Caco-2 (cell line): Measurements from ENCODE around the gene ADGRB3. TPM values are rescaled to one million over a fixed set of nuclear protein-coding genes. Genes with fewer than 3 reads are reported as not detected.

Experiments used
- BruUV-seq: library from RNA; stranded (reverse); fragments of 400-500 nt; replicated peaks from 2 replicates; lab custom pipeline; 2021; lab: Mats Ljungman, UMichigan
- CTCF ChIA-PET: fragments of 300-600 bp; sonication (Branson Sonifier 250); formaldehyde crosslinking; loops from one replicate; lab custom pipeline; 2022; ENCODE audit warnings: antibody characterized with exemption; lab: Charles Lee
- POLR2A ChIA-PET: fragments of 300-600 bp; sonication (Branson Sonifier 250); formaldehyde crosslinking; loops from one replicate; lab custom pipeline; 2022; ENCODE audit warnings: antibody characterized with exemption; lab: Charles Lee
- DNase-seq, 2 experiments: peaks; one replicate each; pipeline versions ENCODE4 v3.0.0 to v3.0.0-alpha.2; 2020 to 2022
- H3K27me3 ChIP-seq: replicated peaks from 2 replicates; pipeline ENCODE4 v1.6.0; 2011; ENCODE audit warnings: low read length; ENCODE audit not compliant: control insufficient read depth, insufficient read depth
- H3K36me3 ChIP-seq: 2 replicates; pipeline ENCODE4 v1.5.1; 2011; ENCODE audit warnings: low read length; ENCODE audit not compliant: control insufficient read depth, insufficient read depth
- H3K4me1 ChIP-seq: fragments of 250-450 bp; sonication (Bioruptor Pico); 2 replicates; pipeline ENCODE4 v1.5.1; 2020; ENCODE audit warnings: mild to moderate bottlenecking
- H3K4me3 ChIP-seq: 2 replicates; pipeline ENCODE4 v1.5.1; 2011; ENCODE audit warnings: low read depth, mild to moderate bottlenecking, control low read depth, low read length
- H3K9me3 ChIP-seq: fragments of 250-450 bp; sonication (Bioruptor Pico); 2 replicates; pipeline ENCODE4 v1.5.1; 2020; ENCODE audit warnings: mild to moderate bottlenecking, moderate library complexity
- H3K27ac Mint-ChIP-seq: one replicate; pipeline ENCODE4 v1.8.0; 2022; ENCODE audit warnings: mixed read lengths; ENCODE audit not compliant: unreplicated experiment
- H3K27me3 Mint-ChIP-seq: one replicate; pipeline ENCODE4 v1.8.0; 2022; ENCODE audit warnings: mixed read lengths; ENCODE audit not compliant: insufficient read depth, unreplicated experiment
- H3K36me3 Mint-ChIP-seq: one replicate; pipeline ENCODE4 v1.8.0; 2022; ENCODE audit warnings: mild to moderate bottlenecking, mixed read lengths; ENCODE audit not compliant: insufficient read depth, unreplicated experiment
- H3K4me1 Mint-ChIP-seq: one replicate; pipeline ENCODE4 v1.8.0; 2022; ENCODE audit warnings: low read depth, mixed read lengths; ENCODE audit not compliant: unreplicated experiment
- H3K4me3 Mint-ChIP-seq: one replicate; pipeline ENCODE4 v1.8.0; 2022; ENCODE audit warnings: mild to moderate bottlenecking, moderate library complexity, mixed read lengths; ENCODE audit not compliant: unreplicated experiment
- H3K9me3 Mint-ChIP-seq: one replicate; pipeline ENCODE4 v1.8.0; 2022; ENCODE audit warnings: mixed read lengths; ENCODE audit not compliant: unreplicated experiment
- CTCF ChIP-seq, 2 experiments: fragments of 200-600 bp in 1 of 2; IDR thresholded peaks; 1 replicate in 1 of 2; 2 replicates in 1 of 2; pipeline versions ENCODE4 v1.5.1 to v1.8.0; 2011 to 2022; ENCODE audit warnings: antibody characterized with exemption in 1 of 2, control low read depth in 1 of 2, inconsistent platforms in 1 of 2, low read depth in 1 of 2, low read length in 1 of 2, mild to moderate bottlenecking in 1 of 2, moderate library complexity in 1 of 2; ENCODE audit not compliant: insufficient read depth in 1 of 2, severe bottlenecking in 1 of 2, unreplicated experiment in 1 of 2
- intact Hi-C: fragments of 100-400 bp; cut with micrococcal nuclease; formaldehyde crosslinking; loops from one replicate; pipeline ENCODE4 v1.10.0; 2022; ENCODE audit not compliant: unreplicated experiment
- total RNA-seq: library from RNA; stranded (reverse); gene quantifications from 2 replicates; pipeline ENCODE4 v1.2.3, GENCODE V29; 2022

ADGRB3 gene
- total RNA-seq, 1 experiment from 2014 or later, result 0.18 TPM

- Mint-ChIP-seq H3K27ac (no peak overlapping the region), H3K36me3 (no peaks in the 10 kb centered on the region), H3K27me3 (no peaks in the 10 kb centered on the region), H3K4me3 (no peak overlapping the region), H3K9me3 (no peaks in the 10 kb centered on the region), H3K4me1 (no peaks in the 10 kb centered on the region)
- H3K27me3 ChIP-seq, result no peaks in the 10 kb centered on the region
- DNase-seq, result no peak
- H3K4me1 ChIP-seq, result no peaks in the 10 kb centered on the region
- no peaks in the 10 kb centered on the region for H3K36me3 ChIP-seq
- no peaks in the 10 kb centered on the region; the same call in 1 of the 2 replicates for H3K9me3 ChIP-seq
- no peak for TF ChIP-seq CTCF (IDR thresholded peaks at IDR 0.05; ENCODE audit: insufficient read depth in 1 of 2, low read depth in 1 of 2, low read length in 1 of 2, severe bottlenecking in 1 of 2, unreplicated experiment in 1 of 2)
- BruUV-seq, result no TSS peak
- POLR2A ChIA-PET, result no interaction called here
- CTCF ChIA-PET, result no interaction called here
- no peak overlapping the region for H3K4me3 ChIP-seq
- intact Hi-C loops, result no loop called here
Measured at GRCh38 chr6:68701159-68701558, 66.1 kb downstream of the ADGRB3 start.

GRCh38 chr6:68704485-68704884 is 69.4 kb downstream of the ADGRB3 start:
- BruUV-seq, result no TSS peak
- Mint-ChIP-seq H3K27me3 (no peaks in the 10 kb centered on the region), H3K27ac (no peak overlapping the region), H3K9me3 (no peaks in the 10 kb centered on the region), H3K4me1 (no peaks in the 10 kb centered on the region), H3K36me3 (no peaks in the 10 kb centered on the region), H3K4me3 (no peak overlapping the region)
- intact Hi-C loops, result no loop called here
- no peaks in the 10 kb centered on the region for H3K27me3 ChIP-seq
- H3K36me3 ChIP-seq, result no peaks in the 10 kb centered on the region
- H3K4me3 ChIP-seq, result no peak overlapping the region
- TF ChIP-seq CTCF (IDR thresholded peaks at IDR 0.05; ENCODE audit: insufficient read depth in 1 of 2, low read depth in 1 of 2, low read length in 1 of 2, severe bottlenecking in 1 of 2, unreplicated experiment in 1 of 2), result no peak
- no peak for DNase-seq
- H3K4me1 ChIP-seq, result no peaks in the 10 kb centered on the region
- POLR2A ChIA-PET, result no interaction called here
- CTCF ChIA-PET, result no interaction called here
- no peaks in the 10 kb centered on the region; the same call in 1 of the 2 replicates for H3K9me3 ChIP-seq

GRCh38 chr6:68709091-68709490 is 74.0 kb downstream of the ADGRB3 start:
- POLR2A ChIA-PET, result no interaction called here
- H3K9me3 ChIP-seq, result no peaks in the 10 kb centered on the region
- TF ChIP-seq CTCF (IDR thresholded peaks at IDR 0.05; ENCODE audit: insufficient read depth in 1 of 2, low read depth in 1 of 2, low read length in 1 of 2, severe bottlenecking in 1 of 2, unreplicated experiment in 1 of 2), result no peak
- H3K4me1 ChIP-seq, result no peaks in the 10 kb centered on the region
- intact Hi-C loops, result no loop called here
- H3K9me3 Mint-ChIP-seq, result no peaks in the 10 kb centered on the region
- no peaks in the 10 kb centered on the region for H3K36me3 Mint-ChIP-seq
- no peaks in the 10 kb centered on the region for H3K4me1 Mint-ChIP-seq
- peaks cover 10% of the 10 kb centered on the region for H3K27me3 Mint-ChIP-seq
- CTCF ChIA-PET, result no interaction called here
- H3K27ac Mint-ChIP-seq, result no peak overlapping the region
- no peak for DNase-seq
- no peak overlapping the region for H3K4me3 ChIP-seq
- H3K27me3 ChIP-seq, result no peaks in the 10 kb centered on the region
- H3K4me3 Mint-ChIP-seq, result no peak overlapping the region
- H3K36me3 ChIP-seq, result no peaks in the 10 kb centered on the region
- no TSS peak for BruUV-seq
